ENCODE data around the gene CBLL1.
A peak's percentile ranks its signal among the peaks of the same experiment; 100 is the strongest.

CBLL1 gene

DNA sequence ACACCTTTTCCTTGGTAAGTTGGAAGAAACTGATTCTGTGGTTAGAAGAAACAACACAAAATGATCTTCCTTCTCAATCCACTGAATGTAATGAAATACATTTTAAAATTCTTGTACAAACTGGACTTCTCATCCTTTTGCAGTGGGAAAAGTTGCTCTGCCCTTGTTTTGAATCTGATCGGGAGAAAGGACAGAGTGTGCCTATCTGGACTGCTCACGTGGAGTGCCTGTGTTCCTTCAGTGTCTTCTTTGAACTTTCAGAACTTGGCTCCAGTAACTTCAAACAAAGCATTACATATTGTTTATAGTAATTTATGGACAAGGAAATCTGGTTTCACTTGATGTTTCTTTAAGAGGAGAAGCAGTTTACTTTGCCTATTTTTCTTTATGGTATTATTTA lies 42.0 kb downstream of the CBLL1 start:
- no peak overlapping the region for H3K27ac ChIP-seq (ENCODE audit: low read length)
- peaks cover 7 to 14% of the 10 kb centered on the region in 2 donors for H3K4me1 ChIP-seq (ENCODE audit: control insufficient read depth in 1 of 2, insufficient read depth in 2 of 2, low read length in 2 of 2)
- H3K27me3 ChIP-seq (ENCODE audit: low read depth, low read length) = no peaks in the 10 kb centered on the region
- no peaks in the 10 kb centered on the region for H3K36me3 ChIP-seq (ENCODE audit: control insufficient read depth in 1 of 2, insufficient read depth in 2 of 2, low read length in 2 of 2)
- no peaks in the 10 kb centered on the region for H3K9me3 ChIP-seq (ENCODE audit: control insufficient read depth in 1 of 2, low read length in 2 of 2)
- H3K4me3 ChIP-seq (ENCODE audit: low read depth in 1 of 2, low read length in 2 of 2) = no peak overlapping the region

DNA sequence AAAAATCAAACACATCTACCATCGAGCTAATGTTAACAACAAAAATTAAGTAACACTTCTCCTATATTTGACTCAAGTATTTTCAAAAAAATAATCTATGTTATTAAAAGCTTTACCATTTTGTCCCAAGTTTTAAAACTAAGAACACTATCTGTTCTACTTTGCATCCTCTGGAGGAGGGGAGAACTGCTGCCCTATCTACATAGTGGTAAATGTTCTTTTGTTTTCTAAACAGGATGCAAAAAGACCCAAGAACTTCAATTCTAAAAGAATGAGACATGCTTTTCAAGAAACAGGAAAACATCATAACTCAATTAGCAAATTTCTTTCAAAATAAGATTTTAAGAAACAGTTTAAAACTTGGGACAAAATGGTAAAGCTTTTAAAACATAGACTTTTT lies 44.3 kb downstream of the CBLL1 start:
- no peak overlapping the region for H3K27ac ChIP-seq (ENCODE audit: low read length)
- H3K4me3 ChIP-seq (ENCODE audit: low read depth in 1 of 2, low read length in 2 of 2) = no peak overlapping the region
- H3K9me3 ChIP-seq (ENCODE audit: control insufficient read depth in 1 of 2, low read length in 2 of 2) = no peaks in the 10 kb centered on the region
- H3K4me1 ChIP-seq (ENCODE audit: control insufficient read depth in 1 of 2, insufficient read depth in 2 of 2, low read length in 2 of 2) = peaks cover 7 to 14% of the 10 kb centered on the region in 2 donors
- H3K27me3 ChIP-seq (ENCODE audit: low read depth, low read length) = no peaks in the 10 kb centered on the region
- no peaks in the 10 kb centered on the region for H3K36me3 ChIP-seq (ENCODE audit: control insufficient read depth in 1 of 2, insufficient read depth in 2 of 2, low read length in 2 of 2)

DNA sequence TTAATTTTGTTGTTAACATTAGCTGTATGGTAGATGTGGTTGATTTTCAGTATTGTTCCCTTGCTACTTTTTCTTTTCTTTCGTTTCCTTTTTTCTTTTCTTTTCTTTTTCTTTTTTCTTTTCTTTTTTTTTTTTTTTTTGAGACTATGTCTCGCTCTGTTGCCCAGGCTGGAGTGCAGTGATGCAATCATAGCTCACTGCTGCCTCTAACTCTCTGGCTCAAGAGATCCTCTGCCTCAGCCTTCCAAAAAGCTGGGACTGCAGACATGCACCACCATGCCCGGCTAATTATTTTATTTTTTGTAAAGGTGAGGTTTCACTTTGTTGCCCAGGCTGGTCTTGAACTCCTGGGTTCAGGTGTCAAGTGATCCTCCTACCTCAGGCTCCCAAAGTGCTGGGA lies 44.7 kb downstream of the CBLL1 start:
- peaks cover 7 to 14% of the 10 kb centered on the region in 2 donors for H3K4me1 ChIP-seq (ENCODE audit: control insufficient read depth in 1 of 2, insufficient read depth in 2 of 2, low read length in 2 of 2)
- H3K36me3 ChIP-seq (ENCODE audit: control insufficient read depth in 1 of 2, insufficient read depth in 2 of 2, low read length in 2 of 2) = no peaks in the 10 kb centered on the region
- no peaks in the 10 kb centered on the region for H3K27me3 ChIP-seq (ENCODE audit: low read depth, low read length)
- H3K27ac ChIP-seq (ENCODE audit: low read length) = no peak overlapping the region
- no peak overlapping the region for H3K4me3 ChIP-seq (ENCODE audit: low read depth in 1 of 2, low read length in 2 of 2)
- no peaks in the 10 kb centered on the region for H3K9me3 ChIP-seq (ENCODE audit: control insufficient read depth in 1 of 2, low read length in 2 of 2)

DNA sequence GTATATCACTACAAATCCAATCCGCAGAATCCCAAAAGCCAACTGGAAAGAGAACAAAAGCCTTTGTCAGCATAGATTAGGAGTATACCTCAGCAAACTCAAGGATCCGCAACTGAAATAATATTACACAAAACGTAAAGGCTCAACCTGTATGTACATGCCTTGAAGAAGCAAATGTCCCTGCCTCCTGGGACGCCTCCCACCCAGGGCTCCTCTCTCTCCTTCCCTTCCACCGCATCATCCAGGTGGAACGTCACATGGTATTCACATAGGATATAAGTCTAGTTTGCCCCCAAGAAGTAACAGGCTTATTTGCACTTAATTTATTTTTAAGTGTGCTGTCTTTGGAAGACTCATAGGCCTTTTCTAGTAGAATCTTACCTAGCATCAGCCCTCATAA lies 45.7 kb downstream of the CBLL1 start:
- Histone ChIP-seq H3K4me3 (ENCODE audit: low read depth in 1 of 2, low read length in 2 of 2) (no peak overlapping the region), H3K9me3 (ENCODE audit: control insufficient read depth in 1 of 2, low read length in 2 of 2) (no peaks in the 10 kb centered on the region), H3K27me3 (ENCODE audit: low read depth, low read length) (no peaks in the 10 kb centered on the region), H3K36me3 (ENCODE audit: control insufficient read depth in 1 of 2, insufficient read depth in 2 of 2, low read length in 2 of 2) (no peaks in the 10 kb centered on the region), H3K27ac (ENCODE audit: low read length) (no peak overlapping the region), H3K4me1 (ENCODE audit: control insufficient read depth in 1 of 2, insufficient read depth in 2 of 2, low read length in 2 of 2) (peaks cover 7 to 14% of the 10 kb centered on the region in 2 donors)

DNA sequence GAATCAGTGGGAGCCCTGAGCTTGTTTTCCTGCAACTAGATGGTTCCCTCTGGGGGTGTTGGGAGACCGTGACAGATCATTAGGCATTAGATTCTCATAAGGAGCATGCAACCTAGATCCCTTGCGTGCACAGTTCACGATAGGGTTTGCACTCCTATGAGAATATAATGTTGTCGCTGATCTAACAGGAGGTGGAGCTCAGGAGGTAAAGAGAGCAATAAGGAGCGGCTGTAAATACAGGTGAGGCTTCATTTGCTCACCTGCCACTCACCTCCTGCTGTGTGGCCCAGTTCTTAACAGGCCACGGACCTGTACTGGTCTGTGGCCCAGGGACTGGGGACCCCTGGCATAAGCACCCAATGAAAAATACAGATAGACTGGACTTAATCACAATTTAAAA lies 48.4 kb downstream of the CBLL1 start:
- Histone ChIP-seq H3K9me3 (ENCODE audit: control insufficient read depth in 1 of 2, low read length in 2 of 2) (no peaks in the 10 kb centered on the region), H3K4me3 (ENCODE audit: low read depth in 1 of 2, low read length in 2 of 2) (no peak overlapping the region), H3K27ac (ENCODE audit: low read length) (no peak overlapping the region), H3K27me3 (ENCODE audit: low read depth, low read length) (no peaks in the 10 kb centered on the region), H3K36me3 (ENCODE audit: control insufficient read depth in 1 of 2, insufficient read depth in 2 of 2, low read length in 2 of 2) (no peaks in the 10 kb centered on the region), H3K4me1 (ENCODE audit: control insufficient read depth in 1 of 2, insufficient read depth in 2 of 2, low read length in 2 of 2) (peaks cover 0 to under 1% of the 10 kb centered on the region in 2 donors)

DNA sequence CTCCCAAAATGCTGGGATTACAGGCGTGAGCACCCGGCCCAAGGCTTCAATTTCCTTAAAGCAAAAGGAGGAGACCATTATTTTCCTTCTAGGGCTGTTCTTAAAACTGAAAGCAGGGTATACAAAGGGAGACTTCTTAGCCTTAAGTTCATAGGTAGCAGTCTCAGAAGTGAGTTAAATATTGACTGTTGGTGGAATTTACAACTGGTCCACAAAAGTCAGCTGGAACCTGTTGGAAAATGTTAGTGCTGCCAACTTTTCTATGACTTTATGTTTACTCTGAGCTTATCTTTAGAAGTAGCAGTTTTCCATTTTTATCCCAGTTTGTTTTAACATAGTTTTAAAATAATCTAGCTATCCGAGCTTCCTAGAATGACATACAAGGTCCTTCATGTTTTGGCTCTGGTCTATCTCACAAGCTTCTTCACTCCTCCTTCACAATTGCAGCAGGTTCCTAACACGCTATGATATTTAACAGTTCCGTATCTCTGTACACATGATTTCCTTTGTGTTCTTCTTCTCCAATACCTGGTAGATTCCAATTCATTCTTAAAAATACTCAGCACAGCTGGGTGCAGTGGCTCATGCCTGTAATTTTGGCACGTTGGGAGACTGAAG lies 55.8 kb downstream of the CBLL1 start:
- H3K27me3 ChIP-seq (ENCODE audit: low read depth, low read length) = no peaks in the 10 kb centered on the region
- H3K36me3 ChIP-seq (ENCODE audit: control insufficient read depth in 1 of 2, insufficient read depth in 2 of 2, low read length in 2 of 2) = no peaks in the 10 kb centered on the region
- H3K9me3 ChIP-seq (ENCODE audit: control insufficient read depth in 1 of 2, low read length in 2 of 2) = no peaks in the 10 kb centered on the region
- peaks cover 0 to 3% of the 10 kb centered on the region in 2 donors for H3K4me1 ChIP-seq (ENCODE audit: control insufficient read depth in 1 of 2, insufficient read depth in 2 of 2, low read length in 2 of 2)
- peak overlapping the region in 1 of 2 donors; percentile 17 for H3K4me3 ChIP-seq (ENCODE audit: low read depth in 1 of 2, low read length in 2 of 2)
- no peak overlapping the region for H3K27ac ChIP-seq (ENCODE audit: low read length)

DNA sequence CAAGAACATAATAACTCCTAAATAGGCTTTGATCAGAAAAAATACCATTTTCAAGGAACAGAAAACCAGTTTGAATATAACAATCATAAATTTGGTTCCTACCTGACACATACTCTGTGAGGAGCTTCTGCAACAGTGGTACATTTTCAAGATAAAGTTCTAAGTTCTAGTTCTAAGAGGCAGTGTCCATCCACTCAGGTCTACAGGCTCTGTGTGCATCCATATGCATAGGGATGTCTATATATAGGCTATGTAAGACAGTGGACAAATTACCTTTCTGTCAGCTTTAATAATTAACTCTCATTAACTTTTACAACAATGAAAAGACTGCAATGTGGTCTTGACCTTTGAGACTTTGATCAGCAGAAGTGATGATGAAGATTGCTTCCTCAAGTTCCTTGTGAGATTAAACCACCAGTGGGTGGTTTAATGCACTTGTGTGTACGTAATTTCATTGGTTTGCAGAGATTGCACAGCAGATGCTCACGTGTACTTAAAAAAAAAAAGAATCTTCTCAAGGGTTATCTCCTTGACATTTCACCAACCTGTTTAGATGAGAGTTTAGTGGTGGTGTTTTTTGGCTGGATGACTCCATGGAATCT lies 59.2 kb downstream of the CBLL1 start, which contains the start of gene SLC26A3:
SLC26A3 (minus strand) TSS at position 215 of the 602 bp plus-strand sequence. CDS start 8,714 bp downstream, outside the sequence.
- H3K27ac ChIP-seq (ENCODE audit: low read length) = no peak within 1 kb of the TSS
- no peaks in the 10 kb centered on the region for H3K27me3 ChIP-seq (ENCODE audit: low read depth, low read length)
- H3K36me3 ChIP-seq (ENCODE audit: control insufficient read depth in 1 of 2, insufficient read depth in 2 of 2, low read length in 2 of 2) = no peaks in the 10 kb centered on the region
- H3K4me3 ChIP-seq (ENCODE audit: low read depth in 1 of 2, low read length in 2 of 2) = peak within 1 kb of the TSS in 1 of 2 donors; percentile 14
- H3K4me1 ChIP-seq (ENCODE audit: control insufficient read depth in 1 of 2, insufficient read depth in 2 of 2, low read length in 2 of 2) = peaks cover 0 to 3% of the 10 kb centered on the region in 2 donors
- no peaks in the 10 kb centered on the region for H3K9me3 ChIP-seq (ENCODE audit: control insufficient read depth in 1 of 2, low read length in 2 of 2)

DNA sequence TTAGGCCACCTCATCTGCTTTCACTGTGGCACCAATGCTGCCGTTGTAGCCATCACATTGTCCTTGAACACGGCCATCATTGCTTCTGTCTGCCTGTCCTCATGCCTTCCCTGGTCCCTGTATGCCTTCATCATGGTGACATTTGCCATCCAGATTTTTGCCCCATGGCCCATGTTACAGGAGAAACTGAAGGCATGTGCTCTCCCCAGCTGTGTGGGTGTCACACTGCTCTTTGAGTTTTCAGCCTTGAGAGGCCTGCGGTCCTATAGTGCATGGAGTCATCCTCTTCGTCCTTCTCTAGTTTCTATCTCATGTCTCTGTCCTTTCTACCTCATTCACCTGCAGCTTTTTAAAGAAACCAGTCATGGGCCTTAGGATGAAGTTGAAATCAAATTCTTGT lies 65.2 kb downstream of the CBLL1 start:
- Histone ChIP-seq H3K9me3 (ENCODE audit: control insufficient read depth in 1 of 2, low read length in 2 of 2) (no peaks in the 10 kb centered on the region), H3K27ac (ENCODE audit: low read length) (no peak overlapping the region), H3K36me3 (ENCODE audit: control insufficient read depth in 1 of 2, insufficient read depth in 2 of 2, low read length in 2 of 2) (no peaks in the 10 kb centered on the region), H3K27me3 (ENCODE audit: low read depth, low read length) (no peaks in the 10 kb centered on the region), H3K4me1 (ENCODE audit: control insufficient read depth in 1 of 2, insufficient read depth in 2 of 2, low read length in 2 of 2) (no peaks in the 10 kb centered on the region), H3K4me3 (ENCODE audit: low read depth in 1 of 2, low read length in 2 of 2) (no peak overlapping the region)

DNA sequence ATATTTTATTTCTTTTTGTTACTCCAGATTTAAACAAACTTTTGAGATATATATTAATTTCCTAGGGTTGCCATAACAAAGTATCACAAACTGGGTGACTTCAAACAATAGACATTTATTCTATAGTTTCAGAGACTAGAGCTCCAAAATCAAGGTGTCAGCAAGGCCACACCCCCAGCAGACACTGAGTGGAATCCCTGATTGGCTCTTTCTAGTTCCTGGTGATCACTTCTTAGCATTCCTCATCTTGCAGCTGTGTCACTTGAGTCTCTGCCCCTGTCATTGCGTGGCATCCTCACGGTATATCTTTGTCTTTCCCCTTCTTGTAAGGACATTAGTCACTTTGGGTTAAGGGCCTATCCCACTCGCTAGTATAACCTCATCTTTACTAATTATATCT lies 66.7 kb downstream of the CBLL1 start:
- no peak overlapping the region for H3K27ac ChIP-seq (ENCODE audit: low read length)
- H3K4me3 ChIP-seq (ENCODE audit: low read depth in 1 of 2, low read length in 2 of 2) = no peak overlapping the region
- no peaks in the 10 kb centered on the region for H3K36me3 ChIP-seq (ENCODE audit: control insufficient read depth in 1 of 2, insufficient read depth in 2 of 2, low read length in 2 of 2)
- no peaks in the 10 kb centered on the region for H3K9me3 ChIP-seq (ENCODE audit: control insufficient read depth in 1 of 2, low read length in 2 of 2)
- no peaks in the 10 kb centered on the region for H3K27me3 ChIP-seq (ENCODE audit: low read depth, low read length)
- no peaks in the 10 kb centered on the region for H3K4me1 ChIP-seq (ENCODE audit: control insufficient read depth in 1 of 2, insufficient read depth in 2 of 2, low read length in 2 of 2)

Data from muscle layer of duodenum (tissue), 2 donors.